Coronary artery (tissue), 2 donors: ENCODE data around the gene MLLT3.

ENCODE experiments used
- DNase-seq: peaks from one replicate; pipeline ENCODE4 v3.0.0-alpha.2; 2017; ENCODE audit warnings: low spot score
- H3K27ac ChIP-seq, 2 donors: fragments of 200-600 bp; sonication (generic); one replicate each; pipeline ENCODE4 v1.5.1; 2016 to 2019
- H3K4me3 ChIP-seq: fragments of 200-600 bp; sonication (generic); 2 replicates; pipeline ENCODE4 v1.5.1; 2016; ENCODE audit warnings: mild to moderate bottlenecking, moderate library complexity
- TF ChIP-seq, protein P1 (sequence below): fragments of 200-600 bp; sonication (generic); IDR thresholded peaks from one replicate; pipeline ENCODE4 v1.5.1; 2019; ENCODE audit warnings: antibody characterized with exemption

The MLLT3 gene

DNA sequence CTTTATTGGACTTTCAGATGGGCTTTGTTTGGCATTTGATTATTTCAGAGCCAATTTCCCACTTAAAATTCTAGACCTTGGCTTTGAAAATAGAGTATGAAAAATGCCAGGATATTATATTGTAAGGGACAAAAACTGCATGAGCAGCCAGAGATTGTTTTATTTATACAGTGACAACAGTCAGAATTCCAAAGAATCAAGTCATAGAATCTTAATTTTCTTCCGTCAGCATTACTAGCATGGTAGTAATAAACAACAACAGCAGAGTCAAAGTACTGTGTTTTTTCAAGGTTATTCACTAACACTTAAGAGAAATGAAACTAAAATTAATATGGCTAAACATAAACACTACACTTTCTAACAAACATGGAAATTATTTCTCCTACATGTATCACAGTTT is 52.2 kb downstream of the MLLT3 start:
- DNase-seq = no peak
- TF ChIP-seq, protein P1, sequence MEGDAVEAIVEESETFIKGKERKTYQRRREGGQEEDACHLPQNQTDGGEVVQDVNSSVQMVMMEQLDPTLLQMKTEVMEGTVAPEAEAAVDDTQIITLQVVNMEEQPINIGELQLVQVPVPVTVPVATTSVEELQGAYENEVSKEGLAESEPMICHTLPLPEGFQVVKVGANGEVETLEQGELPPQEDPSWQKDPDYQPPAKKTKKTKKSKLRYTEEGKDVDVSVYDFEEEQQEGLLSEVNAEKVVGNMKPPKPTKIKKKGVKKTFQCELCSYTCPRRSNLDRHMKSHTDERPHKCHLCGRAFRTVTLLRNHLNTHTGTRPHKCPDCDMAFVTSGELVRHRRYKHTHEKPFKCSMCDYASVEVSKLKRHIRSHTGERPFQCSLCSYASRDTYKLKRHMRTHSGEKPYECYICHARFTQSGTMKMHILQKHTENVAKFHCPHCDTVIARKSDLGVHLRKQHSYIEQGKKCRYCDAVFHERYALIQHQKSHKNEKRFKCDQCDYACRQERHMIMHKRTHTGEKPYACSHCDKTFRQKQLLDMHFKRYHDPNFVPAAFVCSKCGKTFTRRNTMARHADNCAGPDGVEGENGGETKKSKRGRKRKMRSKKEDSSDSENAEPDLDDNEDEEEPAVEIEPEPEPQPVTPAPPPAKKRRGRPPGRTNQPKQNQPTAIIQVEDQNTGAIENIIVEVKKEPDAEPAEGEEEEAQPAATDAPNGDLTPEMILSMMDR = no peak
- H3K27ac ChIP-seq = no peak overlapping the region
- H3K4me3 ChIP-seq = no peak overlapping the region

DNA sequence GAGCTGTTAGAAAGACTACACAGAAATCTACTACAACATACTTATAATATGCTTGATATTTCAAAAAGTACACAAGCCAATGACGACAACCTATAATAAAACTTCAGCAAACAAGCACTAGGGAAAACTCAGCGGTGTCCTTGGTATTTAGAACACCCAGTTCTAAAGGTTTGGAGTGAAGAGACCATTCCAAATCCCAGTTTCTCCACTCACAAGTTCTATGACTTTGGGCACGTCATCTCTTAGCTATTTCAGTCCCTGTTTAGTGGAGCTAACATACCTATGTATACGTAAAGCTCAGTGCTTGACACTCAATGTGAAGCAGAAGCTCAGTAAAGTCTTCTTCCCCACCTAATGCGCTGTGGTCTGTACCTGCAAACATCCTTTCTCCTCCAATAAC is 52.8 kb downstream of the MLLT3 start:
- Histone ChIP-seq H3K4me3 (no peak overlapping the region), H3K27ac (no peak overlapping the region)
- DNase-seq = no peak
- TF ChIP-seq, protein P1 = no peak

DNA sequence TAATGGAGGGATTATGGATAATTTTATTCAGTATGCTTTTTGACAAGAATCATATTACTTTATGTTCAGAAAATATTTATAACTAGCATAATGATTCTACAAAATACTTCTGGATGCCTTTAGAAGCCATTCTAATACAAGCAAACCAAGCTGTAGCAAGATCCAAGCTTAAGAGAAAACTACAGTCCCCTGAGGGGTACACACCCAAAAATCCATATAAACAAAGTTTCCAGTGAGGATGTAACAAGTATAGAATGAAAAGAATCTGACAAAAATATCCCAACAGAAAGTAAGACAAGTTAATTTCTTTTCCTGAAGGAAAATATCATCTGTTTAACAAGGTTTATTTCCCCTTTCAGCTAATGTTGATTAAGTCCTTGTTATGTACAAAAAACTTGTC is 53.9 kb downstream of the MLLT3 start:
- no peak overlapping the region for H3K27ac ChIP-seq
- no peak overlapping the region for H3K4me3 ChIP-seq
- TF ChIP-seq, protein P1 = no peak

DNA sequence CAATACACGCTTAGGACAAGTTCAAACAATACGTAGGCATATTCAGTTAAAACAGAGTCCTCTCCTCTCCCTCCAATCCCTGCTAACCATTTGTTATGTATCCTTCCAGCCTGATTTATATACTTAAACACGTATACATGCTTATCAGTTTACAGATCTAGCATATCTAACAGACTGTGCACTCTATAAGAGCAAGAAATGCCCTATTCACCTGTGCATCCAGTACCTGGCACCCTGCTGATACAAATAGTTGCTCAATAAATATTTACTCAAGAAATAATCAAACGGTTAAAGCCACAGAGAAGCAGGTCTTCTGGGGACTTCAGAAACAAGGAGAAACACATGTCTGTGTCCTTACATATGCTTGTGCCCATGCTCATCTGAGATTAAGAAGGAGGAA is 55.9 kb downstream of the MLLT3 start:
- Histone ChIP-seq H3K27ac (no peak overlapping the region), H3K4me3 (no peak overlapping the region)
- TF ChIP-seq, protein P1 = no peak
- DNase-seq = no peak

More for the DNA sequence above, 53.9 kb downstream of the MLLT3 start:
- DNase-seq = no peak

DNA sequence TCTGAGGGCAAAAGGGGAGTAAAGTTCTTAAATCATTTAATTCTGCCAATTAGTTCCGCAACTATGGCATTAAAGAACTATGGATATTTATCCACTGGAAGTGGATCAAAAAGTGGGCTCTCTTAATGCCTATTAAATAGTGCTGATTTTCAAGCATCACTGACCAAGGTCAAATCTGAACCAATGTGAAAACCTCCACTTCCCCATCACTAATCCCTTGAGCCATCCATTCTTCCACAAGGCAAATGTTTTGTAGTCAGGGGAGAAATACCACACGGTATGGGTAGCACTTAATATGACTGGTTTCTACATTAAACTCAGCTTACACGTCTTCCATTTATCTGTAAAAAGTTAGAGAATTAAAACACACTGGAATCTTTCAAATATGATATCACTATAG is 57.6 kb downstream of the MLLT3 start:
- Histone ChIP-seq H3K27ac (no peak overlapping the region), H3K4me3 (no peak overlapping the region)
- TF ChIP-seq, protein P1 = no peak
- DNase-seq = no peak

DNA sequence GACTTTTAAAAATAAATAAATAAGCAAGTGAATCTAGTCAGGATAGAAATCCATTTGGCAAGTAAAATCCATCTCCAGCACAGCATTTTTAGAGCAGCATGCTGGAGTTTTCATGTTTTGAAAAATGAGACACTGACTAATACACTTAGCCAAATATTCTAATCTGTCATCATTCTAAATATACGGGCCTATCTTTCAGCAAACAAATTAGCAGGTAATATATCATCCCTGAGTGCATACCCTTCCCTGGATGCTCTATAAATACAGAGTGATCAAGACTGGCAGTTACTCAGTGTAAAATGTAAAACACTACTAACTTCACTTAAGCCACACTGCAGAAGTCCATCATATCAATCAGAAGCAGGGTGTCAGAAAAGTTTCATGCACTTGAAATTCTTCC is 58.4 kb downstream of the MLLT3 start:
- TF ChIP-seq, protein P1 = no peak
- no peak for DNase-seq
- H3K4me3 ChIP-seq = no peak overlapping the region
- H3K27ac ChIP-seq = no peak overlapping the region

DNA sequence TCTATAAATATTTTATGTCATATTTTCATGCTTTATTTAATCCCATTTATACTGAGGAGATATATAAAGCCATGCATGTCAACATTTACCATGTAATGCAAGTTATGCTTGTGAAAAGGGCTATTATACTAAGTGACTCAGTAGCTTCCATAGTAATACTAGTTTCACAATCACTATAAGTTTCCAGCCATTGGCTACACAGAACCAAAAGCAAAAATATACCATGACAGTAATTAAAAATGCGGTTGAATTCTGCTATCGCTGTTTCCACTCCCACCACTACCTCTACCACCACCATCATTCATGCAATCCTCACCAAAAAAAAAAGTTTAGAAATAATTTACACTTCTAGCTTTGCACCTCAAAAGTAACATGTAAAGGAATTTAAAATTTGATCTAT is 60.2 kb downstream of the MLLT3 start:
- TF ChIP-seq, protein P1 = no peak
- Histone ChIP-seq H3K27ac (no peak overlapping the region), H3K4me3 (no peak overlapping the region)
- DNase-seq = no peak
